BLaER1 (cell line): ENCODE data around the gene PTPRD.

Source experiments
- H3K27ac ChIP-seq: shearing (Covaris generic); formaldehyde crosslinking; 2 replicates; pipeline ENCODE4 v1.8.1; 2022
- H3K27me3 ChIP-seq: shearing (Covaris generic); formaldehyde crosslinking; 2 replicates; pipeline ENCODE4 v1.8.1; 2022
- H3K36me3 ChIP-seq: shearing (Covaris generic); formaldehyde crosslinking; 2 replicates; pipeline ENCODE4 v1.8.1; 2022
- H3K4me1 ChIP-seq: shearing (Covaris generic); formaldehyde crosslinking; 2 replicates; pipeline ENCODE4 v1.8.1; 2022
- H3K4me2 ChIP-seq: shearing (Covaris generic); formaldehyde crosslinking; 2 replicates; pipeline ENCODE4 v1.8.1; 2022
- H3K4me3 ChIP-seq: shearing (Covaris generic); formaldehyde crosslinking; 2 replicates; pipeline ENCODE4 v1.8.1; 2022
- H3K9ac ChIP-seq: shearing (Covaris generic); formaldehyde crosslinking; 2 replicates; pipeline ENCODE4 v1.8.1; 2022
- H3K9me3 ChIP-seq: shearing (Covaris generic); formaldehyde crosslinking; 2 replicates; pipeline ENCODE4 v1.8.1; 2022
- H4K20me1 ChIP-seq: shearing (Covaris generic); formaldehyde crosslinking; 2 replicates; pipeline ENCODE4 v1.8.1; 2022
- Cebpa-rat ChIP-seq: shearing (Covaris generic); IDR thresholded peaks from 2 replicates; pipeline ENCODE4 v1.8.1; 2022

Gene PTPRD

DNA sequence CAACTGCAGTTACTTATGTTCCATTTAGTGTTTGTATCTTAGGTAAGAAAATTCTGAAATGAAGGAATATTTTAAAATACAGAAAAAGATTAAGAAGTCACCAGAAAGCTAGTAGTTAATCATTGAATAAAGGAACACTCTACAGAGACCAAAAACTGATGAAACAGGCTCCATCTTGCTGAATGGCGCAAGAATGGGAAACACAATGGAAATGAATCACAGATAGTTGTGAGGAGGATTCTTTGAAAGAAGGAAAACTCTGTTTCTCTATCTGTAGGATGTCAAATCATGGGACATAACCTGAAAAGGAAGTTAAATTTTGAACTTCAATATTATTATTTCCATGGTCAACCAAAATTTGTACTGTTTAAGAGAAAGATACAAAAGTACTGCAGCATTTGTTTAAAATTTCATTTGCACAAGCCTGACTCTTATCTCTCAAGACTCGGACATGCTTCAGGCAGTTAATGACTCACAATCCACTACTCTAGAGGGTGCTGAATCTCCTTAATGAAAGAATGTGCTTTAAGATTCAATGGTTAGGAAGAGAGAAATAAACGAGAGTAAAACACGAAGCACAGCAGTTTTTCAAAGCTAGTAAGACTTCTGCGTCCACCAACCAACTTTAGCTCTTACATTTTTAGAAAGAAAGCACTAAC is 1748.8 kb downstream of the PTPRD start:
- no peaks in the 10 kb centered on the region for H4K20me1 ChIP-seq
- no peaks in the 10 kb centered on the region for H3K9me3 ChIP-seq
- no peak overlapping the region for H3K4me2 ChIP-seq
- no peak for TF ChIP-seq Cebpa-rat
- H3K27ac ChIP-seq, result no peak overlapping the region
- H3K36me3 ChIP-seq, result no peaks in the 10 kb centered on the region
- H3K27me3 ChIP-seq, result no peaks in the 10 kb centered on the region
- H3K9ac ChIP-seq, result no peak overlapping the region
- no peak overlapping the region for H3K4me3 ChIP-seq
- no peaks in the 10 kb centered on the region for H3K4me1 ChIP-seq

DNA sequence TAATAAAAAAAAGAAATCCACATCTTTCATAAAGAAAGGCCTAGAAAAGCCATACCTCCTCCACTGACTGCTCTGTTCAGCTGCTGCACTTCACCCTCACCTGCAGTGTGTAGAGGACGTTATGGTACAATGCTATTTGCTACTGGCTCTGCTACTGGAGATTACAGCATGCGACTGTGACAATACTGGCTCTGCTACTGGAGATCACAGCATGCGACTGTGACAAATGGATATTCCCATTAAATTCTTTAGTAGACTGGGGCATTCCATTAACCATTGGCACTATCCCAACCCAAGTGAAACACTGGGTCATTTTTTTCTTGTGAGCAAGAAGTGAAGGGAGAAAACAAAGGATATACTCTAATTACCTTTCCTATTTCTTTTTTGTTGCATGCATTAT is 1749.7 kb downstream of the PTPRD start:
- Histone ChIP-seq H3K4me3 (no peak overlapping the region), H3K9me3 (no peaks in the 10 kb centered on the region), H3K27ac (no peak overlapping the region), H3K9ac (no peak overlapping the region), H4K20me1 (no peaks in the 10 kb centered on the region), H3K4me2 (no peak overlapping the region), H3K4me1 (peaks cover 5% of the 10 kb centered on the region; the same call in 1 of the 2 replicates), H3K27me3 (no peaks in the 10 kb centered on the region), H3K36me3 (no peaks in the 10 kb centered on the region)
- TF ChIP-seq Cebpa-rat, result no peak

DNA sequence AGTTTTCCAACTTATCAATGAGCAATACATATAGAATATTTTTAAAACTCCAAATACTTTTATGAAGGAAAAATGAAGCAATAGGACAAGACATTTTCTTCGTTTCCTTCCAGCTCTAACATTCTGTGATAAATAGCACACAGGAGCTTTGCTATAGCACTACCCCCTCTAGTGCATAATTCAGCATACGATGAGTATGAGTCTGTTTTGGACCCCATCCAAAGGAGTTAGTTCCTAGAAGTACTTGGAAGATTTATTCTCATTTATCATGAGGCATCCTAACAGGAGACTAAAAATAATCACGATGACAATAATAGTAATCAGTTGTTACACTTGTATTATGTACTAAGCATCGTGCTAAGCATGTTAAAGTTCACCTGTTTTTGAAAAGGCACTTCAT is 1751.9 kb downstream of the PTPRD start:
- peaks cover 18% of the 10 kb centered on the region for H3K4me1 ChIP-seq
- TF ChIP-seq Cebpa-rat, result no peak

DNA sequence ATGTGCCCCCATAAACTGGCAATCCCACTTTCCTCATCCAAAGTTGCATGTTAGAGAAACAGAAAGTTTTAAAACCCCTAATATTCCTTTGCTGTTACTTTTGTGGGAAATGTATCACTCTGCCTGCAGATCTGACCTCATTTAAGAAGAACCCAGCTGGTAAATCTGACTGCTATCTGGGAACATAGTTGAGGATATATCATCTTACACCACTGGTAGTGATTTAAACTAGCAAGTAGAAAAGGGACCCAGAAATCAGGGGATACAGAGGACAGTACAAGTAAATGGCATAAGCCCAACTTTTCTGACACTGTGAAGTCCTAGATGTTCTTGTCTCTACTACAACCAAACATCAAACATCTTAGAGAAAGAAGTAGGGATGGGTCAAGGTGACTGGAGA is 1752.7 kb downstream of the PTPRD start:
- Histone ChIP-seq H3K27me3 (no peaks in the 10 kb centered on the region), H3K4me3 (no peak overlapping the region), H3K4me2 (no peak overlapping the region), H4K20me1 (no peaks in the 10 kb centered on the region), H3K9me3 (no peaks in the 10 kb centered on the region), H3K4me1 (peaks cover 25% of the 10 kb centered on the region), H3K9ac (no peak overlapping the region), H3K27ac (no peak overlapping the region), H3K36me3 (no peaks in the 10 kb centered on the region)
- TF ChIP-seq Cebpa-rat, result no peak

More for the DNA sequence above, 1751.9 kb downstream of the PTPRD start:
- Histone ChIP-seq H3K36me3 (no peaks in the 10 kb centered on the region), H3K4me3 (no peak overlapping the region), H3K9ac (no peak overlapping the region), H3K4me2 (no peak overlapping the region), H3K27me3 (no peaks in the 10 kb centered on the region), H3K27ac (no peak overlapping the region), H3K9me3 (no peaks in the 10 kb centered on the region), H4K20me1 (no peaks in the 10 kb centered on the region)

DNA sequence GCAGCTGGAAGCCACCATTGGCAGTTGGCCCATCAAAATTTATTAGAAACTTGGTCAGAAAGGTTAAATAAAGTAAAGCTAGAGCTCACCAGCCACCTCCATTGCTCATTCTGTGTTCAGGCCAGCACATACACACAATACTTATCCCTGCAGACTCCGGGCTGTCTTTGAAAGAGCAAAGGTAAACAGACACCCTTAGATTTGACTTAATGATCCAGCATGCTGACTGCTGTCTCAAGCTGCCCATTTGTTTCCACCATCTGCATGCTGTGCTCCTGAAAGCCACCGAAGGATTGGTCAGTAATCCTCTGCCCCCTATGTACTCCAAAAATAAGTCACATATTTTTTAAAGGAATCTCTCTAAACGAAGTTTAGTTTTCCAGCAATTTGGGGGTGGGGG is 1753.4 kb downstream of the PTPRD start:
- Histone ChIP-seq H3K9ac (no peak overlapping the region), H3K27me3 (no peaks in the 10 kb centered on the region), H3K4me1 (peaks cover 25% of the 10 kb centered on the region), H4K20me1 (no peaks in the 10 kb centered on the region), H3K4me3 (no peak overlapping the region), H3K4me2 (no peak overlapping the region), H3K36me3 (no peaks in the 10 kb centered on the region), H3K9me3 (no peaks in the 10 kb centered on the region), H3K27ac (no peak overlapping the region)
- no peak for TF ChIP-seq Cebpa-rat

DNA sequence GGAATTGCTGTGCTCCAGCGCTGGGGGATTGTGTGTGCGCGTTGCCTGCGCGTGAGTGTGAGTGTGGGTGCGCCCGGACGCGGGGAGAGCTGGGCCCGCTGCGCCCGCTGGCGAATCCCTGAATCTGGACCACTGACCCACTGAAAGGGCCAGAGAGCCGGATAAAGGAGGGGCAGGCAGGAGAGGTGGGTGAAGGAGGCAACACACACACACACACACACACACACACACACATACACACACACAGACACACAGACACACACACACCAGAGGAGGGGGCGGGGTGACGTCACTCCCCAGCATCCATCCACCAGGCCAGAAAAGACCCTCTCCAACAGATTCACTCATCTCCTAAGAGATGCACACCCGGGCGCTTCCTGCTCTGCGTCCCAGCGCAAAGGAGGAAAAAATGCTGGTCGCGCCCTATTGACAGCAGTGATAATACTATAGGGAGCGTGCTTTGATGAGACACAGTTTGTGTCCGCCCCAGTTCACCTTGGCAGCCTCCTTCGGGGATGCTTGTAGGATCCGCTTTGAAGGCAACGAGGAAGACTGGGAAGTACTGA is 1754.1 kb downstream of the PTPRD start:
- H3K4me1 ChIP-seq, result peaks cover 25% of the 10 kb centered on the region
- no peaks in the 10 kb centered on the region for H4K20me1 ChIP-seq
- no peaks in the 10 kb centered on the region for H3K9me3 ChIP-seq
- no peak overlapping the region for H3K27ac ChIP-seq
- H3K9ac ChIP-seq, result no peak overlapping the region
- H3K27me3 ChIP-seq, result no peaks in the 10 kb centered on the region
- peak overlapping the region; percentile 83 for H3K4me3 ChIP-seq
- H3K4me2 ChIP-seq, result peak overlapping the region; percentile 84
- no peak for TF ChIP-seq Cebpa-rat
- no peaks in the 10 kb centered on the region for H3K36me3 ChIP-seq

DNA sequence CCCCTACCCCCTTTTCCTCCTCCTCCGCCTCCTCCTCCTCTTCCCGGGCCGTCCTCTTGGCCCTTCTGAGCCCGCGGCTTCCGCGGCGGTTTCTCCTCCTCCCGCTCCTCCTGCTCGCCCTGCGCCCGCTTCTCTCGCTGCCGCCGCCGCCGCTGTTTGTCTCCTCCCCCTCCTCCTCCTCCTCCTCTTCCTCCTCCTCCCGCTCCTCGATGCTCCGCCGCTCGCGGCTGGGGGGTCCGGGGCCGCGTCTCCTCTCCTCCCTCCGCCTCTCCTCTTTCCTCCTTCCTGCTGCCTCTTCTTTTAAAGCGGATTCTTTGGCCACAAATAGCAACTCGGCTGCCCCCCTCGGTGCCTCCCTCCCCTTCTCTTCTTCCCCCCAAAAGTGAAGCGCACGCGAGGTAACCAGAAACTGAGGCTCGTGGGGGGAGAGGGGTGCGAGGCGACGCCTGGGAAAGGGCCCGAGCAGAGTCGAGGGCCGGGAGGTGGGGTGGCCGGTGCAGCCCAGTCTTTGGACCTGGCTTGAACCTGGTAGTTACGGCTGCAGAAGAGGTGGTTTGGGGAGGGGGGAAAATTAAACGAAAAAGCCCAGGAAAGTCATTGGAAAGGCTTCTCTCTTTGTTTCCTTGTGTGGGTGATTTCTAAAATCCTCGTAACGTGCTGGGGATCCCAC is 1754.7 kb downstream of the PTPRD start:
- no peaks in the 10 kb centered on the region for H3K36me3 ChIP-seq
- peak overlapping the region; percentile 84 for H3K4me2 ChIP-seq
- TF ChIP-seq Cebpa-rat, result no peak

DNA sequence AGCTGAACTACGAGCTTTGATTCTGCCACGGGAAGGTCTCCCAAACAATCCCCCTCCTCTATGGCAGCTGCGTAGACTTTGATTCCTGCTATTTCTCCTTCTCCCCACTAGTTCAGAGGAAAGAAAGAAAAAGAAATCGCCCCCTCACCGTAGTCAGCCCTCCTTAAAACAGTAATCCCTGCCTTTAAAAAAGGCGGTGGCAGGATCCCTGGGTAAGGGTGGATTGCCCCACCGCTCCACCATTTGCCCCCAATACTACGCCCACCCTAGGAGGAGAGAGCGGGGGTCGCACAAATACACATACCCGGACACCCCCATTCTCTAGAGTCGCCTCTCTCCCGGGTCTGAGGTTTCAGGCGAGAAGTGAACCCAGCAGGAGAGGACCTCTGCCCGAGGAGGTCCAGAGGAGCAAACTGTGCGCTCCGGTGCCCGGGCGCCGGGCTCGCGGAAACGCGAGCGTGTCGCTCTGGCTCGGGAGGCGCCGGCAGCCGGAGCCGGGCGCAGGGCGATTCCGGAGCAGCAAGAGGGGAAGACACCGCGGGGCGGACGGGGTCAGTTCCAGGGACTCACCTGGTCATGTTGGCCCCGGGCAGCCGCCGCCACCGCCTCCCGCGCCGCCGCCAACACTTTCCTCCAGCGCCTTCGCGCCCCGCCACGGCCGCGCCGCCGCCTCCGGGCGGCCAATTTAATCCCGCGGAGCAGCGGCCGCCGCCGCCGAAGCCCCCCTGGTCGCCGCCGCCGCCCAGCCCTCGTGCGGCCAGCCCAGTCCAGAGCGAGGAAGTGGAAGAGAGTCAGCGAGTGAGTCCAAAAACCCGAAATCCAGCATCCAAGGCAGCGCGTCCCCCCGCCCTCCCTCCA is 1755.5 kb downstream of the PTPRD start:
- TF ChIP-seq Cebpa-rat, result no peak
- Histone ChIP-seq H3K36me3 (no peaks in the 10 kb centered on the region), H3K27me3 (no peaks in the 10 kb centered on the region), H3K4me1 (peaks cover 25% of the 10 kb centered on the region), H3K4me3 (peak overlapping the region; percentile 83), H3K9ac (peak overlapping the region; percentile 78), H4K20me1 (no peaks in the 10 kb centered on the region), H3K9me3 (no peaks in the 10 kb centered on the region), H3K4me2 (peak overlapping the region; percentile 84), H3K27ac (peak overlapping the region; percentile 75)

More for the DNA sequence above, 1754.7 kb downstream of the PTPRD start:
- H4K20me1 ChIP-seq, result no peaks in the 10 kb centered on the region
- H3K9me3 ChIP-seq, result no peaks in the 10 kb centered on the region
- peak overlapping the region; percentile 75 for H3K27ac ChIP-seq
- H3K4me3 ChIP-seq, result peak overlapping the region; percentile 83
- H3K9ac ChIP-seq, result peak overlapping the region; percentile 78
- peaks cover 25% of the 10 kb centered on the region for H3K4me1 ChIP-seq
- H3K27me3 ChIP-seq, result no peaks in the 10 kb centered on the region

DNA sequence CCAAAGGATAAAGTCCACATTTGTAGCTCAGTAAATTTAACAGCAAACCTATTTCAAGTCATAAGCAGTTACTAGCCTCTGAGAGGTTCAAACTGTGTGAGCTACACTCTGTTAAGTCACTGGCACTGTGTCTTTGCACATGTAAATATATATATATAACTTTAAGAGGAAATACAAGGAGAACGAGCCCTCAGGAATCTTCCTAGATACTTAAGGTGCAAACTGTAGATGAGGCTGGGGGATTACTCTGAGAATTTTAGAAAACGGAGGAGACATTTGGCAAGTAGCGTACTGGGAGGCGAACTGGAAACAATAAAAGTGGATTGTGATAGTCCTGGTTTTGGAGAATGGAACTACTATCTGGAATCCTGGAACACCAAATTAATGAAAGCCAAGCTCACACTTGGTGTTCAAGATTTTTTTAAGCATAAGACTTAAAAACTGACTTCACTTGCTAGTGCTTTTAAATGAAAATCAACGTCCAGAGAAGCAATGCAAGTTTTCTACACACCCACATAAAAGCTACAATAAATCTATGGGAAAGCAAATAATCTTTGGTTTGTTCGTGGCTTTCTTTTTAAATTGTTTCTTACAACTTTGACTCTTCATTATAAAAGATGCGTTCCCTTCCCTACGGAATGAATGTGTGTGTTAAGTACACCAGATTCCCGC is 1756.3 kb downstream of the PTPRD start:
- H3K27me3 ChIP-seq, result no peaks in the 10 kb centered on the region
- peak overlapping the region; percentile 84 for H3K4me2 ChIP-seq
- peak overlapping the region; percentile 78 for H3K9ac ChIP-seq
- no peak overlapping the region; the same call in 1 of the 2 replicates for H3K27ac ChIP-seq
- no peaks in the 10 kb centered on the region for H4K20me1 ChIP-seq
- peak overlapping the region; percentile 83 for H3K4me3 ChIP-seq
- no peaks in the 10 kb centered on the region for H3K9me3 ChIP-seq
- TF ChIP-seq Cebpa-rat, result no peak
- peaks cover 25% of the 10 kb centered on the region for H3K4me1 ChIP-seq
- no peaks in the 10 kb centered on the region for H3K36me3 ChIP-seq
